T-helper 17 cell (primary cell): ENCODE data around the gene CATSPERE. TPM values are rescaled to one million over a fixed set of nuclear protein-coding genes. Genes with fewer than 3 reads are reported as not detected.
"Not testable (repeated sequence)": the region's sequence is repeated elsewhere in the genome, so short reads cannot be mapped to it uniquely, and the experiment has no call there.

Experiments
- ATAC-seq: fragments of 150-1000 bp; cut with Tn5 transposase; 2 replicates; pipeline ENCODE4 v1.10.0; 2021; ENCODE audit warnings: mild to moderate bottlenecking, moderate library complexity
- DNase-seq, 3 donors: peaks; one replicate each; pipeline versions ENCODE4 v3.0.0 to v3.0.0-alpha.2; 2020 to 2021
- H3K9me3 ChIP-seq: one replicate; pipeline ENCODE4 v1.7.0; 2013; ENCODE audit warnings: low read length, mild to moderate bottlenecking; ENCODE audit not compliant: control insufficient read depth, poor library complexity, severe bottlenecking
- H3K27ac Mint-ChIP-seq: one replicate; pipeline ENCODE4 v1.8.0; 2022; ENCODE audit warnings: mild to moderate bottlenecking, moderate library complexity, mixed read lengths
- H3K27me3 Mint-ChIP-seq: one replicate; pipeline ENCODE4 v1.8.0; 2022; ENCODE audit warnings: mixed read lengths
- H3K36me3 Mint-ChIP-seq: one replicate; pipeline ENCODE4 v1.8.0; 2022; ENCODE audit warnings: low read depth, mixed read lengths
- H3K4me1 Mint-ChIP-seq: one replicate; pipeline ENCODE4 v1.8.0; 2022; ENCODE audit warnings: mild to moderate bottlenecking, mixed read lengths
- H3K4me3 Mint-ChIP-seq: one replicate; pipeline ENCODE4 v1.8.0; 2022; ENCODE audit warnings: mild to moderate bottlenecking, moderate library complexity, mixed read lengths
- total RNA-seq, 4 donors: library from RNA in 2 of 4; stranded (reverse) in 2 of 4; gene quantifications; one replicate each; pipeline ENCODE4 v1.2.3 and lab custom pipeline; 2022 to 2026

The CATSPERE gene
- total RNA-seq, 2 donors from 2014 or later, result 0.18 to 0.47 TPM

DNA sequence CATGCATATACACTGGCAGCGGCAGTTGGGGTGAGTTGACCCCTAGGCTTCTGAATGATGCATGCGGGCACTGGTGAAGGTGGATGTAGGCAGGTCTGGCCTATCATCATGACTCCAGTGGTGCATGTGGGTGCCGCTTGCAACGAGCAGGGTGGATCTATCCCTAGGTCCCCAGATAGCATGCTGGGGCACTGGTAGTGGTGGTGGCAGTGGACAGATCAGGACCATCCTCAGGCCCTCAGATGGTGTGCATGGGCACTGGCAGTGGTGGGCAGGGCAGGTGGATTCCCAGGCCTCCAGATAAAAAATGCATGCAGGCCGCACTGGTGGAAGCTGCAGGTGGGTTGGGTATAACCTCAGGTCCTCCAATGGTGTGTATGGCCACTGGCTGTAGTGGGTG is 52.4 kb downstream of the CATSPERE start:
- Mint-ChIP-seq H3K36me3 (peaks cover 4% of the 10 kb centered on the region), H3K27me3 (no peaks in the 10 kb centered on the region), H3K4me1 (no peaks in the 10 kb centered on the region), H3K27ac (no peak overlapping the region), H3K4me3 (no peak overlapping the region)
- ATAC-seq (no peak), DNase-seq (no peak)
- peaks cover 2% of the 10 kb centered on the region for H3K9me3 ChIP-seq

DNA sequence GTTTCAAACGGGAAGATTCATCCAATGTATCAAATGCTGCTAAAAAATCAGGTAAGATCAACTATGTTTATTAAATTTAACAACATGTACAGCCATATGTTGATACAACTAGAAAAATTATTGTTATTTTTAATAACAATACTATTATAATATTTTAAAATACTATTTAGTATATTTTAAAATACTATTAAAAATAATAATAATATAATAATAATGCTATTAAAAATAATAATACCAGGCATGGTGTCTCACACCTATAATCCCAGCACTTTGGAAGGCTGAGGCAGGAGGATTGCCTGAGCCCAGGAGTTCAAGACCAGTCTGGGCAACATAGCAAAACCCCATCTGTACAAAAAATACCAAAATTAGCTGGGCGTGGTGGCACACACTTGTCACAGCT is 54.6 kb downstream of the CATSPERE start:
- Mint-ChIP-seq H3K27me3 (no peaks in the 10 kb centered on the region), H3K36me3 (peaks cover 7% of the 10 kb centered on the region), H3K4me3 (no peak overlapping the region), H3K4me1 (no peaks in the 10 kb centered on the region), H3K27ac (no peak overlapping the region)
- ATAC-seq (no peak), DNase-seq (no peak)
- H3K9me3 ChIP-seq, result peaks cover 2% of the 10 kb centered on the region

DNA sequence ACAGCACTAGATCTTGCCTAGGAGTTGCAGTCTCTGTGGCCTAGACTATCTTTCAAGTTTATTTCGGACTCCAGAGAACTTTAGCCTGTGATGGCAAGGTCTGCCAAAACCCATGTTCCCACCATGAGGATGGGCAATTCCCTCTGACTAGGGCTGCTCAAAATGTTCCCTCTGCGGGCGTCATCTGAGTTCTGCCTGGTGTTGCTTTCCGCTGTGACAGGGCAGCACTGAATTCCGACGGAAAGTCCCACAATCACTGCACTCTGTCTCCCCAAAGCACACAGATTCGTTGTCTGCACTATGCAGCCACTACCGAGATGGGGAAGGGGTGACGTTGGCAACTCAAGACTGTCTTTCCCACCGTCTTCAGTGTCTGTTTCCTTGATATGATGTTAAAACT is 75.2 kb downstream of the CATSPERE start:
- Mint-ChIP-seq H3K27me3 (no peaks in the 10 kb centered on the region), H3K36me3 (peaks cover 2% of the 10 kb centered on the region), H3K4me1 (no peaks in the 10 kb centered on the region), H3K4me3 (no peak overlapping the region), H3K27ac (no peak overlapping the region)
- ATAC-seq, result no peak
- no peak for DNase-seq
- no peaks in the 10 kb centered on the region for H3K9me3 ChIP-seq

DNA sequence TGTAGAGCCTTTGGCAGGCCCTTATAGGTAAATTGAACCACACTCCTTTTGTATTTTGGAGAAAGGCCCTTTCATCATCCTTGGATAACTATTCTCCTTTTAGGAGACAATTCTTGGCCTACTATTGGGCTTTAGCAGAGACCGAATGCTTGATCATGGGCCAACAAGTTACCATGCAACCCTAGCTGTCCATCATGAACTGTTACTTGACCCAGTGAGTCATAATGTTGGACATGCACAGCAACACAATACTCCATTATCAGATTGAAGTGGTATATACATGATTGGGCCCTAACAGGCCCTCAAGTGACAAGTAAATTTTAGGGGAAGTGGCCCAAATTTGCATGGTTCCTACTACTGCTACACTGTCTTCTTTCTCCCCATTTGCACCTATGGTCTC is 84.4 kb downstream of the CATSPERE start:
- H3K9me3 ChIP-seq, result no peaks in the 10 kb centered on the region
- DNase-seq, result no peak
- no peaks in the 10 kb centered on the region for H3K4me1 Mint-ChIP-seq
- no peak overlapping the region for H3K27ac Mint-ChIP-seq
- H3K36me3 Mint-ChIP-seq, result no peaks in the 10 kb centered on the region
- H3K4me3 Mint-ChIP-seq, result no peak overlapping the region
- H3K27me3 Mint-ChIP-seq, result no peaks in the 10 kb centered on the region
- ATAC-seq, result no peak

DNA sequence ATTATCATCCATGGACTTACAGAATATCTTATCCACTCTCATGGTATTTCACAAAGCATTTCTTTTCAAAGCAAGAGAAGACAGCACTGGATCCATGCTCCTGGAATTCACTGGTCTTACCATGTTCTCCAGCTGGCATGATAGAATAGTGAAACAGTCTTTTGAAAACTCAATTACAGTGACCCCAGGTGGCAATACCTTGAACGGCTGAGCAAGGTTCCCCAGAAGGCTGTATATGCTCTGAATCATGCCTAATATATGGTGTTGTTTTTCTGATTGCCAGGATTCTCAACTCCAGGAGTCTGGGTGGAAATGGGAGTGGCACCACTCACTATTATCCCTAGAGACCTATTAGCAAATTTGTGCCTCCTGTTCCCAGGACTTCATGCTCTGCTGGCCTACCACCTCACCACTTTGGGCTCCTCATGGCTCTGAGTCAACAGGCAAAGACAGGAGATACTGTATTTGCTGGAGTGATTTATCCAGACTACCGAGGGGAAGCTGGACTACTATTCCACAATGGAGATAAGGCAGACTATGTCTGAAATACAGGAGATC is 87.6 kb downstream of the CATSPERE start:
- H3K36me3 Mint-ChIP-seq, result no peaks in the 10 kb centered on the region
- ATAC-seq (no peak), DNase-seq (no peak)
- H3K4me3 Mint-ChIP-seq, result no peak overlapping the region
- no peaks in the 10 kb centered on the region for H3K27me3 Mint-ChIP-seq
- no peaks in the 10 kb centered on the region for H3K9me3 ChIP-seq
- H3K27ac Mint-ChIP-seq, result no peak overlapping the region
- no peaks in the 10 kb centered on the region for H3K4me1 Mint-ChIP-seq

DNA sequence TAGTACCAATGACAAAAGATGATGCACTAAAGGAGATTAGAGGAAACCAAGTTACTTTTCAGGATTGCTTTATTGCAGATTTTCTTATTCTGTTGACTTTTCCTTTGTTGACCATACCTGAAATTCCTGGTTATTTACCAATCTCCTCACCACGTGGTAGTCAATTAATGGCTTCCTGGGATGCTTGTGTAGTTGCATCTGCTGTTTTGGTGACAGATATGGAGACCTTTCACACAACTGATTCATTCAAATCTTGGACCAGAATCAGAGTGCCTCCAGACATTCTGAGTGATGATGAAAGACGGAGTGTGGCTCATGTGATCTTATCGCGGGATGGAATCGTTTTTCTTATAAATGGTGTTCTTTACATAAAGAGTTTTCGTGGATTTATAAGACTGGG is 91.3 kb downstream of the CATSPERE start:
- Mint-ChIP-seq H3K4me3 (no peak overlapping the region), H3K4me1 (no peaks in the 10 kb centered on the region), H3K27me3 (no peaks in the 10 kb centered on the region), H3K36me3 (no peaks in the 10 kb centered on the region), H3K27ac (no peak overlapping the region)
- H3K9me3 ChIP-seq, result no peaks in the 10 kb centered on the region
- ATAC-seq (no peak), DNase-seq (no peak)

DNA sequence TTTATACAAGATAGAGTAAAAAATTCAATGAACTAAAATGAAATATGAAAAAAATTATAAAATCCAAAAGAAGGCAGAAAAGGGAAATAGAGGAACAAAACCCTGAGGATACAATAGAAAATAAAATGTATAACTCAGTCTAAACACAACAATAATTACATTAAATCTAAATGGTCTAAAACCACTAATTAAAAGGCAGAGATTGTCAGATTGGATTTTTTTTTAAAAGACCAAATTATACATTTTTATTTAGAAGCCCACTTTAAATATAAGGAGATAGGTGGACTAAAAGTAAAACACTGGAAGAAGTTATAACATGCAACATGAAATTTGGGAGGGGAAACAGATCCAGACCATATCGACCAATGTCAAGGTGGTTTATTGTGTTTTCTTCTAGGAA is 95.2 kb downstream of the CATSPERE start:
- no peak overlapping the region for H3K4me3 Mint-ChIP-seq
- H3K4me1 Mint-ChIP-seq, result no peaks in the 10 kb centered on the region
- no peaks in the 10 kb centered on the region for H3K36me3 Mint-ChIP-seq
- ATAC-seq (no peak), DNase-seq (no peak)
- H3K27me3 Mint-ChIP-seq, result no peaks in the 10 kb centered on the region
- H3K9me3 ChIP-seq, result no peaks in the 10 kb centered on the region
- no peak overlapping the region for H3K27ac Mint-ChIP-seq

DNA sequence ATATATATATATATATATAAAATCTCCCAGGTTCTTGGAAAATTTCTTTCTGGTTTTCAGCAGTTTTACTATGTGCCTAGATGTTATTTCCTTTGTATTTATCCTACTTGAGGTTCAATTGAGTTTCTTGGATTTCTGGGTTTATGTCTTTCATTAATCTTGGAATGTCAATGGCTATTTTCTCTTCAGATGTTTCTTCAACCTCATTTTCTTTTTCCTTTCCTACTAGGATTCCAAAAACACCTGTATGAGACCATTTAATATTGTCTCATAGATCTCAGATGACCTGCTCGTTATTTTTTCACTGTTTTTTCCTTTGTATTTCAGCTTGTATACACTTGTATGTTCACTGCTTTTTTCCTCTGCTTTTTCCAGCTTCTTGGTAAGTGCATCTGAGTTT is 96.5 kb downstream of the CATSPERE start:
- no peak overlapping the region for H3K4me3 Mint-ChIP-seq
- H3K27me3 Mint-ChIP-seq, result no peaks in the 10 kb centered on the region
- H3K36me3 Mint-ChIP-seq, result no peaks in the 10 kb centered on the region
- no peak for DNase-seq
- no peaks in the 10 kb centered on the region for H3K9me3 ChIP-seq
- H3K4me1 Mint-ChIP-seq, result no peaks in the 10 kb centered on the region
- no peak for ATAC-seq
- H3K27ac Mint-ChIP-seq, result no peak overlapping the region

DNA sequence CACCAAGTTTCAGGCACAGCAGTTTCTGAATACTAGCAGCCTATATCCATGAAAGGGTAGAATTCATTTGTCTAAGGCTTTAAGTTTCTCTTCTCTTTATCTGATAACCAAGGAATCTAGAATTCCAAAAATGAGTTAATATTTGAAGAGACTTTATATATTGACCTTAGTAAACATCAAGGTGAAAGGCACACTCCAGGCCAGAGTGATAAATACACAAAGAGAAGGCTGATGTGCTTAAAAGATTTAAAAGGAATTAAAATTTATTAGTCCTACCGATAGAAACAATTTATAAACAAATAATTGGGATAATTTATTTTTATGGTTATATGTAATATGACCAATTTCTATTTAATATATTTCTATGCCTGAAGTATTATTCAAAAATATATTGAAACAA is 98.5 kb downstream of the CATSPERE start:
- Mint-ChIP-seq H3K27ac (no peak overlapping the region), H3K36me3 (no peaks in the 10 kb centered on the region), H3K27me3 (no peaks in the 10 kb centered on the region), H3K4me1 (no peaks in the 10 kb centered on the region), H3K4me3 (no peak overlapping the region)
- no peaks in the 10 kb centered on the region for H3K9me3 ChIP-seq
- DNase-seq (no peak), ATAC-seq (no peak)

DNA sequence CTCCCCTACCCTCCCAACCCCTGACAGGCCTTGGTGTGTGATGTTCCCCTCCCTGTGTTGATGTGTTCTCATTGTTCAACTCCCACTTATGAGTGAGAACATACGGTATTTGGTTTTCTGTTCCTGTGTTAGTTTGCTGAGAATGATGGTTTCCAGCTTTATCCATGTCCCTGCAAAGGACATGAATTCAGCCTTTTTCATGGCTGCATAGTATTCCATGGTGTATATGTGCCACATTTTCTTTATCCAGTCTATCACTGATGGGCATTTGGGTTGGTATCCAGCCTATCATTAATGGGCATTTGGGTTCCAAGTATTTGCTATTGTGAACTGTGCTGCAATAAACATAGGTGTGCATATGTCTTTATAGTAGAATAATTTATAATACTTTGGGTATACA is 101.8 kb downstream of the CATSPERE start:
- H3K27me3 Mint-ChIP-seq, H3K4me3 Mint-ChIP-seq, ATAC-seq, H3K36me3 Mint-ChIP-seq, H3K27ac Mint-ChIP-seq, H3K9me3 ChIP-seq, H3K4me1 Mint-ChIP-seq, DNase-seq: not testable (repeated sequence)

DNA sequence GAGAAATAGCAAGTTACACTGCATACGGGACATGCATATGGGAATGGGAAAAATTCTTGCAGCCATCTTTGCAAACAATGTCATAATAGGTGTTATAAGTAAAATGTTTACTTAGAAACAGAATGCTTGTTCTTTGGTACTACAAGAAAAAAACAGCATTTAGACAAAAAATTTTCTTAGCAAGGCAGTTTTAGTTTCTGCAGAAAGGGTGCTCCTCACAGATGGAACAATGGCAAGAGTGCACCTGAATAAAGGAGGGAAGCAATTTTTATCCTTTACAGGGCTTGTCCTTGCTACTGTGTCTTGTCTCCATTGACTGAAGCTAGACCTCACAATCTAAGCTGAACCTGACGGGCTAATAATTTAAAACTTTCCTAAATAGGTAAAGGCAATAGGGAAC is 112.7 kb downstream of the CATSPERE start:
- Mint-ChIP-seq H3K27me3 (no peaks in the 10 kb centered on the region), H3K36me3 (no peaks in the 10 kb centered on the region), H3K27ac (no peak overlapping the region), H3K4me3 (no peak overlapping the region), H3K4me1 (no peaks in the 10 kb centered on the region)
- H3K9me3 ChIP-seq, result peaks cover 5% of the 10 kb centered on the region
- ATAC-seq, result no peak
- no peak for DNase-seq

DNA sequence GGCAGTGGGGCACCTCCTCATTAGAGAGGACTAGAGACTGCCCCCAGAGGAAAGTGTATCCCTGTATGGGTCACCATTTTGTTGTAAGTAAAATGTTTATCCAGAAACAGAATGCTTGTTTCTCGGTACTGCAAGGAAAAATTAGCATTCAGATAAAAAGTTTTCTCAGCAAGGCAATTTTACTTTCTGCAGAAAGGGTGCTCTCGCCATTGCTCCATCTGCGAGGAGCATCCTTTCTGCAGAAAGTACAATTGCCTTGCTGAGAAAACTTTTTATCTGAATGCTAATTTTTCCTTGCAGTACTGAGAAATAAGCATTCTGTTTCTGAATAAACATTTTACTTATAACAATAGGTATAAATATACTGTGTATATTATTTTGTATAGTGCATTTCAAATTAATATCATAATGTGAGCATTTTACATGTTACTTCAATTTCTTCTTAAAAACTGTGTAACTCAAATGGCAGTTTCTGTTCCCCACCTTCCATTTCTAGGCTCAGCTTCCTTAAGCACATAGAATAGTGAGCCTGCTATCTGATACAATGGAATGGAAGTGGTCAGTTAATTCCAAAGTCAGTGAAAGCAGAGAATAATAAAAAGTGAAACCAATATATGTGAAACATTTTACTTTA is 115.3 kb downstream of the CATSPERE start:
- no peak for DNase-seq
- no peak for ATAC-seq
- H3K27ac Mint-ChIP-seq, result no peak overlapping the region
- H3K36me3 Mint-ChIP-seq, result no peaks in the 10 kb centered on the region
- H3K9me3 ChIP-seq, result peaks cover 5% of the 10 kb centered on the region
- no peak overlapping the region for H3K4me3 Mint-ChIP-seq
- no peaks in the 10 kb centered on the region for H3K27me3 Mint-ChIP-seq
- H3K4me1 Mint-ChIP-seq, result no peaks in the 10 kb centered on the region

DNA sequence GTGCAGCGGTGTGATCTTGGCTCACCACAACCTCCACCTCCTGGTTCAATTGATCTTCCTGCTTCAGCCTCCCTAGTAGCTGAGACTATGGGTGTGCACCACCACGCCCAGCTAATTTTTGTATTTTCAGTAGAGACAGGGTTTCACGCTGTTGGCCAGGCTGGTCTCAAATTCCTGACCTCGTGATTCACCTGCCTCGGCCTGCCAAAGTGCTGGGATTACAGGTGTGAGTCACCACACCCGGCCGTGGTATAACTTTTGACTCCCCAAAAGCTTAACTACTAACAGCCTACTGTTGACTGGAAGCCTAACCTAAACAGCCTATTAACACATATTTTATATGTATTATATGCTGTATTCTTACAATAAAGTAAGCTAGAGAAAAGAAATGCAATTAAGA is 117.1 kb downstream of the CATSPERE start:
- H3K4me3 Mint-ChIP-seq, result not testable (repeated sequence)

DNA sequence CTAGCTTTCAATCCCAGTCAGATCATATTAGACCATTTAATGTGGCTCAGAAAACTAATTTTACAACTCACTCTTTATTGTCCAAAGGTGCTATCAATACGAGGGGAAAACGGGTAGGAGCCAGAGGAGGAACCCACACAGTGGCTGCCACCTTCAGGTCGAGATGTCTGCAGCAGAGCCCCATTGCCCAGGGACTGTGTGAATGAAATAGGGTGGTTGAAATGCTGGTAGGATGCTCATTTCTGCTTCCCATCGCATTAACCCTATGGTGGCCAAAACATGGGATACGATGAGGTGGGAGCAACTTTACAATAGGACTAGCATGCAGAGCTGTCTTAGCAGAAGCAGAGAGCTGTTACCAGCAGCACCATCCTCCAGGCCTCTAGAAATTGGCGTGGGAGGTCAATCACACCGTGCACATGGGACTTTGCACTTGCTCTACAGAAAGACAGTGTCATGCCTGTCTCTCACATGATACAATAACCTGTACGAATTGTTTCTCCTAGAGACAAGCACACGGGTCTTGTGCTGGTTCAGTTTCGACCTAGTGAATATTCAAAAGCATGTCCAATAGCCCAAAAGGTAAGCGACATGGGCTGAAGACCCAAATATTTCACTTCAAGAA is 122.4 kb downstream of the CATSPERE start:
- H3K4me1 Mint-ChIP-seq, result peaks cover 3% of the 10 kb centered on the region
- H3K27ac Mint-ChIP-seq, result no peak overlapping the region
- DNase-seq, result no peak
- H3K9me3 ChIP-seq, result no peaks in the 10 kb centered on the region
- H3K4me3 Mint-ChIP-seq, result no peak overlapping the region
- H3K27me3 Mint-ChIP-seq, result peaks cover 5% of the 10 kb centered on the region
- H3K36me3 Mint-ChIP-seq, result no peaks in the 10 kb centered on the region
- ATAC-seq, result no peak

More for the DNA sequence above, 117.1 kb downstream of the CATSPERE start:
- not testable (repeated sequence) for H3K27me3 Mint-ChIP-seq, H3K36me3 Mint-ChIP-seq, H3K27ac Mint-ChIP-seq, H3K9me3 ChIP-seq, DNase-seq, ATAC-seq, H3K4me1 Mint-ChIP-seq
